Stimulated activated naive B cell treated with anti-CD40 and anti-IgM and Interleukin-4, amounts not matched to agents 10 μg/mL and 1 μg/mL and 100 μg/mL, for 72 hours (primary cell): ENCODE measurements around the gene LGR6.

Source experiments
- ATAC-seq, 2 donors: fragments of 150-1000 bp; cut with Tn5 transposase; replicated peaks; 2 replicates each; pipeline ENCODE4 v1.10.0; 2021; ENCODE audit warnings: moderate library complexity in 1 of 2
- DNase-seq: peaks from one replicate; pipeline ENCODE4 v3.0.0; 2021
- H3K27ac Mint-ChIP-seq: one replicate; pipeline ENCODE4 v1.8.0; 2022; ENCODE audit warnings: mild to moderate bottlenecking, mixed read lengths
- H3K27me3 Mint-ChIP-seq, 2 donors: one replicate each; pipeline ENCODE4 v1.8.0; 2022; ENCODE audit warnings: mixed read lengths in 2 of 2
- H3K36me3 Mint-ChIP-seq, 2 donors: one replicate each; pipeline ENCODE4 v1.8.0; 2022; ENCODE audit warnings: mixed read lengths in 2 of 2, mild to moderate bottlenecking in 1 of 2
- H3K4me1 Mint-ChIP-seq, 2 donors: one replicate each; pipeline ENCODE4 v1.8.0; 2022; ENCODE audit warnings: mixed read lengths in 2 of 2, mild to moderate bottlenecking in 1 of 2
- H3K4me3 Mint-ChIP-seq, 2 donors: one replicate each; pipeline ENCODE4 v1.8.0; 2022; ENCODE audit warnings: mild to moderate bottlenecking in 2 of 2, mixed read lengths in 2 of 2, moderate library complexity in 1 of 2
- H3K9me3 Mint-ChIP-seq, 2 donors: one replicate each; pipeline ENCODE4 v1.8.0; 2022; ENCODE audit warnings: mixed read lengths in 2 of 2, mild to moderate bottlenecking in 1 of 2

The LGR6 gene

GRCh38 chr1:202154766-202155477, 38.7 kb upstream of the LGR6 start:
- H3K27me3 Mint-ChIP-seq: no peaks in the 10 kb centered on the region
- H3K36me3 Mint-ChIP-seq: peaks cover 53 to 66% of the 10 kb centered on the region in 2 donors
- H3K4me1 Mint-ChIP-seq: peaks cover 22 to 35% of the 10 kb centered on the region in 2 donors
- H3K27ac Mint-ChIP-seq: no peak overlapping the region
- H3K4me3 Mint-ChIP-seq: no peak overlapping the region
- DNase-seq (no peak), ATAC-seq (peak; percentile 49 to 58)
- H3K9me3 Mint-ChIP-seq: no peaks in the 10 kb centered on the region

DNA sequence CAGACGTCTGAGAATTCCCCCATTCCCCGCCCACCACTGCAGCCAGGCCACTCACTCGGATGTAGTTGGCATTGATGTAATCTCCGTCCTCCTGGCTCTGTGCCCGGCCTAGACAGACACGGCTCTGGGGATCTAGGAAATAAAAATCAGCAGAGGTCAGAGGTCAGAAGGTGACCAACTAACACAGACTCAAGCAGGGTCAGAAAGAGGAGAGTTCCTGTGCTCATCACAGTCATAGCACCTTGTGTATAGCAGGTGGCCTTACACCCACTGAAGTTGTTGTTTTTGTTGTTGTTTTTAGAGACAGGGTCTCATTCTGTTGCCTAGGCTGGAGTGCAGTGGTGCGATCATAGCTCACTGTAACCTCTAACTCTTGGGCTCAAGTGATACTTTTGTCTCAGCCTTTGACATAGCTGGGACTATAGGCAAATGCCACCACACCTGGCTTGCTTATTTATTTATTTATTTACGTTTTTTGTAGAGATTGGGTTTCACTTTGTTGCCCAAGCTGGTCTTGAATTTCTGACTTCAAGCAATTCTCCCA, 38.0 kb upstream of the LGR6 start:
- Mint-ChIP-seq H3K4me3 (no peak overlapping the region), H3K27me3 (no peaks in the 10 kb centered on the region), H3K4me1 (peaks cover 25 to 42% of the 10 kb centered on the region in 2 donors), H3K36me3 (peaks cover 52 to 64% of the 10 kb centered on the region in 2 donors), H3K9me3 (no peaks in the 10 kb centered on the region), H3K27ac (no peak overlapping the region)
- no peak for ATAC-seq
- no peak for DNase-seq

GRCh38 chr1:202156590-202156989, 37.0 kb upstream of the LGR6 start:
- Mint-ChIP-seq H3K4me3 (no peak overlapping the region), H3K9me3 (no peaks in the 10 kb centered on the region), H3K27me3 (no peaks in the 10 kb centered on the region), H3K4me1 (peaks cover 31 to 52% of the 10 kb centered on the region in 2 donors), H3K27ac (no peak overlapping the region), H3K36me3 (peaks cover 44 to 55% of the 10 kb centered on the region in 2 donors)
- no peak for ATAC-seq
- DNase-seq: no peak

GRCh38 chr1:202157945-202158344, 35.7 kb upstream of the LGR6 start:
- H3K4me3 Mint-ChIP-seq: no peak overlapping the region
- H3K27ac Mint-ChIP-seq: no peak overlapping the region
- DNase-seq: no peak
- H3K9me3 Mint-ChIP-seq: no peaks in the 10 kb centered on the region
- ATAC-seq: no peak
- H3K4me1 Mint-ChIP-seq: peaks cover 43 to 65% of the 10 kb centered on the region in 2 donors
- H3K27me3 Mint-ChIP-seq: no peaks in the 10 kb centered on the region
- H3K36me3 Mint-ChIP-seq: peaks cover 38 to 48% of the 10 kb centered on the region in 2 donors

- no peaks in the 10 kb centered on the region for H3K9me3 Mint-ChIP-seq
- peaks cover 31 to 41% of the 10 kb centered on the region in 2 donors for H3K36me3 Mint-ChIP-seq
- no peak for DNase-seq
- peak overlapping the region; percentile 93 to 96 for H3K4me3 Mint-ChIP-seq
- H3K27ac Mint-ChIP-seq: peak overlapping the region; percentile 99
- ATAC-seq: no peak
- no peaks in the 10 kb centered on the region for H3K27me3 Mint-ChIP-seq
- H3K4me1 Mint-ChIP-seq: peaks cover 48 to 76% of the 10 kb centered on the region in 2 donors
Measured at GRCh38 chr1:202158810-202159533, 34.6 kb upstream of the LGR6 start.

DNA sequence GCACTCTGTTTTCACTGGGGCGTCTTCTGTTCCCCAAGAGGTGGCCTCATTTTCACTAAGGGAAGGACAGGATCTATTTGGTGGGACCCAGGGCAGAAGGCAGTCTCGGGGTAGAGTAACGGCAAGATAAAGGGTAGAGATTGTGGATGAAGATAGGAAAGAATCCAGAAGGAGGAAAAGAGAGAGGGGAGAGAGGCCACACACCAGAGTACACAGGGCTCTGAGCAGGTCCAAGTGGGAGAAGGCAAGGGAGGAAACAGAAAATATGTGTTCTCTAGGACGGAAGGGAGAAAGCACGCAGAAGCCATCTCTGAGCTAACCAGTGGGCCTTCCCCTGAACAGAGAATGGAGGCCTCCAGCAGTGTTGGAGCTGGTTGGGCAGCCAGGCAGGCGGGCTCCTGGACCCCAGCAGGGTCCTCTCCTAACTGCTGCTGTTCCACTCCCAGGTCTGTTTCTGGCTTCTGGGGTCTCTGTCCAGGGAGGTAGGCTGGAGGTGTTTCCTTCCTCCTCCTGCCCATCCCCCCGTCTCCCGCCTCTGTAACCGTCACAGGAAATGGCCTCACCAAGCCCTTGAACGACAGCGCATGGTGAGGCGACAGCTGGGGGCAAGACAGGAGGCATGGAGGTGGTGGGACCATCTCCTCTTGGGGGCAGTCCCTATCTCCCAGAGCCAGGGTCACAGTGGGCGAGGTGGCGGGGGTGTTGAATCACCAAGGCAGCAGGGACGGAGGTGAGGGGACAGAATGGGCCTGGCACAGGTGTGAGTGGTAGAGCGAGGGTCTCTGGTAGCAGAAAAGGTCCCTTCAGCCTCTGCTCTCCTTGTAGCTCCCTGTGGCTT, 33.8 kb upstream of the LGR6 start:
- H3K9me3 Mint-ChIP-seq: no peaks in the 10 kb centered on the region
- DNase-seq: peak; percentile 56
- peaks cover 28 to 37% of the 10 kb centered on the region in 2 donors for H3K36me3 Mint-ChIP-seq
- no peaks in the 10 kb centered on the region for H3K27me3 Mint-ChIP-seq
- peak overlapping the region; percentile 99 for H3K27ac Mint-ChIP-seq
- ATAC-seq: peak; percentile 31 to 32
- H3K4me3 Mint-ChIP-seq: peak overlapping the region; percentile 93 to 96
- peaks cover 53 to 81% of the 10 kb centered on the region in 2 donors for H3K4me1 Mint-ChIP-seq

- DNase-seq (peak; percentile 75), ATAC-seq (peak; percentile 61 to 64)
- Mint-ChIP-seq H3K9me3 (no peaks in the 10 kb centered on the region), H3K4me1 (peaks cover 54 to 82% of the 10 kb centered on the region in 2 donors), H3K4me3 (peak within 1 kb of the TSS; percentile 93 to 96), H3K27ac (peak within 1 kb of the TSS; percentile 99), H3K36me3 (peaks cover 22 to 30% of the 10 kb centered on the region in 2 donors), H3K27me3 (no peaks in the 10 kb centered on the region)
Measured at GRCh38 chr1:202160377-202160940, 33.1 kb upstream of the LGR6 start, which contains the start of gene PTPN7. Gene PTPN7, minus strand, starts transcription at chr1:202160602. Its CDS starts 1,200 bp downstream, at chr1:202159402.

- no peaks in the 10 kb centered on the region for H3K27me3 Mint-ChIP-seq
- DNase-seq: no peak
- peak overlapping the region; percentile 93 to 96 for H3K4me3 Mint-ChIP-seq
- ATAC-seq: peak; percentile 2 to 5
- H3K27ac Mint-ChIP-seq: peak overlapping the region; percentile 99
- H3K36me3 Mint-ChIP-seq: peaks cover 22 to 23% of the 10 kb centered on the region in 2 donors
- H3K9me3 Mint-ChIP-seq: no peaks in the 10 kb centered on the region
- peaks cover 55 to 92% of the 10 kb centered on the region in 2 donors for H3K4me1 Mint-ChIP-seq
Measured at GRCh38 chr1:202161151-202162046, 32.2 kb upstream of the LGR6 start.

DNA sequence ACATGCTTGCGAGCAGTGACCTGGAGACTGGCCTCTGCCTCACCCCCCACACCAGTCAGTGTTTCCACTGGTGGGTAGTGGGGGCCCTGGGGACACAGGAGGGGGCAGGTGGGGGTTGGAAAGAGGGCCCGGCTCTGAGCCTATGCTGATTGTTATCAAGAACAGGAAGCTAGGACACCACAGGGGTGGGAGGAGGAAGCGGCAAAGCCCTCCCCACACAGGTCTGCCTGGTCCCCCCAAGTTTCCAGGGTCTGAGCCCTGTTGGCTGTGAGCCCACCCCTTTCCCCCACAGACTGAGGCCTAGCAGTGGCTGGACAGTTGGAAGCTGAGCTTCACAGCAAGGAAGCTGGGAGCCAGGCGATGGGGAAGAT, 31.6 kb upstream of the LGR6 start:
- Mint-ChIP-seq H3K4me3 (peak overlapping the region; percentile 93 to 96), H3K4me1 (peaks cover 58 to 98% of the 10 kb centered on the region in 2 donors), H3K36me3 (peaks cover 21 to 23% of the 10 kb centered on the region in 2 donors), H3K9me3 (no peaks in the 10 kb centered on the region), H3K27me3 (peaks cover 0 to 1% of the 10 kb centered on the region in 2 donors), H3K27ac (peak overlapping the region; percentile 47)
- DNase-seq (peak; percentile 62), ATAC-seq (peak; percentile 48 to 52)

DNA sequence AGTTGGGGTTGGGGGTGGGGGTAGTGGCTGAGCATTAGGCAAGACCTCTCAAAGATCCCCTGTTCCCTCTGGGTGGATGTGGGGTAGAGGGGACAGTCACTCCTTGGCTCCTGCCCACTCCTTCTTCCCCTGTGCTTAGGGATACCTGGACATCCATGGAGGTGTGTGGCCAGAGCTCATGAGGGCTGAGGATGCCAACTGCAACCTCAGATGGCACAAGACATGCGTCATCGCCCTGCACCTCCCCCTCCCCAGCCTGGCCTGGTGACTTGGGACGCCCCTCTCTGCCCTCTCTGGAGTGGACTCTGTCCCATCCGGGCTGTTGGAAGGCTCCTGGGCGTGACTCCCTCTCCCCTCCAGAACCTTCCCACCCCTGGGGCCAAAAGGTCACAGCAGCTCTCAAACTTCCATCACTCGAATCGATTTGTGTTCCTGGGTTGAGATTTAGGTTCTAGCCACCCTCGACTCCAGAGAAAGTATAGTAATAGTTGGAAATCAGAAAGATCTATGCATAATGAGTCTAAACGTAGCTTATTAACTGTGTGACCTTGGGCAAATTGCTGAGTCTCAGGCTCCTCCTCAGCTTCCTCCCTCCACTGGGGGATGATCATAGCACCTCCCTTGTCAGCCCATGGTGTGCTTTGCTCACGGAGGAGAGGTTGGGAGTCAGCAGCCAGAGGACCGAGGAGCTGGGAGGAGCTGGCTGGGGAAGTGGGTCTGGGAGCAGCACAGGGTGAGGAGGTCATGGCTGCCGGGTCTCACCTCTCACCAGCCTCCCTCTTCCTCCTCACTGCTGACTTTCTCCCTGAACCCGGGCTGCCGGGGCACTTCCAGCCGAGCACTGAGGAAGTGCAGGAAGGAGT, 30.9 kb upstream of the LGR6 start:
- peaks cover 5 to 7% of the 10 kb centered on the region in 2 donors for H3K27me3 Mint-ChIP-seq
- peaks cover 15 to 20% of the 10 kb centered on the region in 2 donors for H3K36me3 Mint-ChIP-seq
- peak overlapping the region; percentile 64 to 93 for H3K4me3 Mint-ChIP-seq
- H3K27ac Mint-ChIP-seq: peak overlapping the region; percentile 87
- no peaks in the 10 kb centered on the region for H3K9me3 Mint-ChIP-seq
- ATAC-seq: no peak
- DNase-seq: no peak
- H3K4me1 Mint-ChIP-seq: peaks cover 58 to 98% of the 10 kb centered on the region in 2 donors

DNA sequence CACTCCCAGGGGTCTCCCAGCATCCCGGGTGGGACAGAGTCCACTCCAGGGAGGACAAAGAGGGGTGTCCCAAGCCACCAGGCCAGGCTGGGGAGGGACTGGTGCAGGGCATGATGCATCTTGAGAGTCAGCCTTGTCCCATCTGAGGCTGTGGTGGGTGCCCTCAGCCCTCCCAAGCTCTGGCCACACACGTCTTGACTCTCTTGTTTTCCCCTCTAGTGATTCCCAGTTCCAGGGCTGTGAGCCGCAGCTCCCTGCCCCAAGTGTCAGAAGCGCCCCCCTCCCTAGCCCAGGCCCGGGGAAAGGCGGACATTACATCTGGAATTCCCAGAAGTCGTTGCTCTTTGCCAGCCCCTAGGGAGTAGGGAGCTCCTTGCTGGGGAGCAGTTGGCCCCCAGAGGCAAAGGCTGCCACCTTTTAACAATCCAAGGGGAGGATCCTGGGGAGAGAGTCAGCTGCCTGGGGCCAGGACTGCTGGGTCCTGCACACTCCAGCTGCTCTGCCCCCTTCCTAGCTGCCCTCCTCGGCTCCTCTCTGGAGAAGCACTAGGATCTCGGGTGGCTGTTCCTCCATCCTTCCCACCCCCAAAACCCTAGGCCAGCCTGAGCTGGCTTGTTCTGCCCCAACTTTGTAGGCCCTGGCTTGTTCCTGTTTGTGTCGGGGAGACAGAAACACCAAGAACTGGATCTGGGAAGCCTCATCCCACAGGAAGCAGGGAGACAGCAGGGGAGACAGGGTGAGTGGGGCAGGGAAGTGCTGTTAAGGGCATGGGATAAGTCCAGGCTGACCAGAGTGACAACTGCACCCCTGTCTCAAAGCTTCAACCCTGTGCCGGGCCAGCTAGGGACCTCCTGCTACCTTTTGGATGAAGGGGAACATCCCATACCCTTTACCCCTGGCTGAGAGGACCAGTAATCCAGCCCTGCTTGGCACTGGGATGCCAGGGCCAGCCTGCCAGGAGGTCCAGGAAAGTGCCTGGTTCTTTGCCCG, 30.0 kb upstream of the LGR6 start:
- Mint-ChIP-seq H3K27me3 (peaks cover 10 to 16% of the 10 kb centered on the region in 2 donors), H3K27ac (peak overlapping the region; percentile 87), H3K4me3 (peak overlapping the region in 1 of 2 donors; percentile 72), H3K36me3 (peaks cover 11 to 14% of the 10 kb centered on the region in 2 donors), H3K4me1 (peaks cover 58 to 89% of the 10 kb centered on the region in 2 donors), H3K9me3 (no peaks in the 10 kb centered on the region)
- DNase-seq: no peak
- ATAC-seq: no peak
